Omental fat pad (tissue), 4 donors: Measurements from ENCODE around the gene FANK1. TPM values are rescaled to one million over a fixed set of nuclear protein-coding genes. Genes with fewer than 3 reads are reported as not detected.
"Not testable (repeated sequence)": the region's sequence is repeated elsewhere in the genome, so short reads cannot be mapped to it uniquely, and the experiment has no call there.

Experiments used
- ATAC-seq: fragments of 150-250 bp; one replicate; pipeline ENCODE4 v1.9.1; 2016; ENCODE audit warnings: mild to moderate bottlenecking, moderate library complexity; ENCODE audit not compliant: low FRiP score
- DNase-seq: peaks from one replicate; pipeline ENCODE4 v3.0.0-alpha.2; 2019; ENCODE audit warnings: low spot score
- CTCF ChIP-seq, 3 donors: fragments of 450-650 bp; IDR thresholded peaks; one replicate each; pipeline ENCODE4 v1.5.1; 2016 to 2017; ENCODE audit warnings: antibody characterized with exemption in 3 of 3, mild to moderate bottlenecking in 3 of 3, moderate library complexity in 2 of 3
- total RNA-seq, 4 donors: library from RNA; depleted of rRNA; stranded (reverse); fragments of >200 nt; gene quantifications; one replicate each; pipeline ENCODE4 v1.1.0, GENCODE V29; 2016

The FANK1 gene
- total RNA-seq, 4 donors from 2014 or later = 0.94 to 3.0 (median 1.1) TPM

- no peak for DNase-seq
- no peak for ATAC-seq
- TF ChIP-seq CTCF (IDR thresholded peaks at IDR 0.05) = no peak
These were observed 29.0 kb downstream of the FANK1 start for GRCh38 chr10:125925262-125925834.

GRCh38 chr10:125926247-125926646 is 29.9 kb downstream of the FANK1 start:
- DNase-seq (no peak), ATAC-seq (peak; percentile 41)
- no peak for TF ChIP-seq CTCF (IDR thresholded peaks at IDR 0.05)

DNA sequence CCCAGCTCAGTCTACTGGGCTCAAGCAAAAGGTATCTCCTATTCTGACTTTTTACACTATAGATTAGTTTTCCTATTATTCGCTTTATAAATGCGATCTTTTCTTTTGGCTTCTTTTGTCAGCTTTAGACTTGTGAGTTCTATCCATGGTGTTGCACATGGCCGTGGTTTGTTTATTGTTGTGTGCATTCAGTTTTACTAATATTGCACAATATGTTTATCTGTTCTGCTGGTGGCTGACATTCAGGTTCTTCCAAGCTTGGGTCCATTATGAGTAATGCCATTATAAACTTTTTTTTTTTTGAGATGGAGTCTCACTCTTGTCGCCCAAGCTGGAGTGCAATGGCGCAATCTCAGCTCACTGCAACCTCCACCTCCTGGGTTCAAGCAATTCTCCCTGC is 30.9 kb downstream of the FANK1 start:
- ATAC-seq = not testable (repeated sequence)

DNA sequence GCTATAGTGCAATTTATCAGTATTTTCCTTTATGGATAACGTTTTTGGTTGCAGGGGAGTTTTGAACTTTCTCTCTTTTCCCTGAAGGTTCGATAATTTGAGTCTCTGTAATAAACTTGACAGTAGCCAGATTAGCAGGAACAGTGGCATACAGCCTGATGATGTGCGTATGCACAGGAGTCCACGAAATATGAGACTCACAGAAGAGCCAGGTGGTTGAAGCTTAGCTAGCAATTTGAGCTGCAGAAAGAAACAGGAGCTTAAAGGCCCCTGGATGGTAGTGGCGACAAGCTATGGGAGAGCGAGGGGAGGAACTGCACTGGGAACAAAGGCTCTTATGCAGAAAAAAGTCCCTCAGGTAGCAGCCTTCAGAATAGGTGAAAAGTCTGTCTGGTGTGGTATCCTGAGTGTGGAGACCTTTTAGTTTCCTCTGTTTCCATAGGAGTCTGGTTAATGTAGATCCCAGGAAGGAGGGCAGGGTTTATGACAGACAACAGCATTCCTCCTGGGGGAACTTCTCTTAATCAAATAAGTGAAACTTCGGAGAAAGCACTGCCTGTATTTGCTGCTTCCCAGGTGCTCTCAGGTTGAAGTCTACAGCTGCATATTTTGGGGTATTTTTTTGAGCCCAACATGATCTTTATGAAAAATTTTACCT is 32.7 kb downstream of the FANK1 start:
- ATAC-seq (no peak), DNase-seq (no peak)
- TF ChIP-seq CTCF (IDR thresholded peaks at IDR 0.05) = no peak

More for the DNA sequence above, 30.9 kb downstream of the FANK1 start:
- DNase-seq = not testable (repeated sequence)

GRCh38 chr10:125929618-125930017 is 33.3 kb downstream of the FANK1 start:
- no peak for ATAC-seq
- DNase-seq = no peak
- no peak for TF ChIP-seq CTCF (IDR thresholded peaks at IDR 0.05)

- TF ChIP-seq CTCF (IDR thresholded peaks at IDR 0.05) = no peak
- DNase-seq (no peak), ATAC-seq (no peak)
These were observed 37.3 kb downstream of the FANK1 start for GRCh38 chr10:125933693-125934092.

DNA sequence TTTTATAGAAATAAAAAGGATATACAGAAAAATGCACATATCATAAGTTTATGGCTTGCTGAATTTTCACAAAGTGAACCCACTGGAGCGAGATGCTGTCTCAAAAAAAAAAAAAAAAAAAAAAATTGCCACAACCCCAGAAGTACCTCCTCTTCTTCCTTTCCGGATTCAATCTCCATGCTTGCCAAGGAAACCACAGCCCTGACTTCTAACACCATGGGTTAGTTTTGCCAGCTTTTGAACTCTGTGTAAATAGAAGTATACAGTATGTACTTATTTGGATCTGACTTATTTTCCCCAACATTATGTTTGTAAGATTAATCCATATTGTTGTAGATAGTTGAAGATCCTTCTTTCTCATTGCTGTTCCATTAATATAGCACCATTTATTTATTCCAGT is 40.0 kb downstream of the FANK1 start:
- no peak for TF ChIP-seq CTCF (IDR thresholded peaks at IDR 0.05)
- ATAC-seq (no peak), DNase-seq (no peak)
